Heart left ventricle (tissue), 16 donors: Measurements from ENCODE around the gene SMARCD3. TPM values are rescaled to one million over a fixed set of nuclear protein-coding genes. Genes with fewer than 3 reads are reported as not detected.
A peak's percentile ranks its signal among the peaks of the same experiment; 100 is the strongest.

Source experiments
- ATAC-seq, 4 donors: fragments of 200-7000 bp; cut with Tn5 transposase; one replicate each; pipeline ENCODE4 v1.9.1; 2020 to 2022; ENCODE audit warnings: moderate library complexity in 4 of 4, mild to moderate bottlenecking in 3 of 4, moderate number of reproducible peaks in 1 of 4
- DNase-seq, 5 donors: peaks; one replicate each; pipeline ENCODE4 v3.0.0-alpha.2; 2020
- H3K27ac ChIP-seq, 12 donors: fragments of 200-600 bp; sonication (generic) in 4 of 12; one replicate each; pipeline versions ENCODE4 v1.5.0 to v1.8.0; 2016 to 2022; ENCODE audit warnings: mild to moderate bottlenecking in 2 of 12
- H3K27me3 ChIP-seq, 9 donors: fragments of 200-600 bp; sonication (generic) in 2 of 9; one replicate each; pipeline versions ENCODE4 v1.5.1 to v1.8.0; 2016 to 2022; ENCODE audit warnings: mild to moderate bottlenecking in 3 of 9
- H3K36me3 ChIP-seq, 9 donors: fragments of 200-600 bp; sonication (generic) in 2 of 9; one replicate each; pipeline versions ENCODE4 v1.5.0 to v1.8.0; 2018 to 2022; ENCODE audit warnings: mild to moderate bottlenecking in 2 of 9
- H3K4me1 ChIP-seq, 12 donors: fragments of 200-600 bp; sonication (generic) in 4 of 12; one replicate each; pipeline versions ENCODE4 v1.5.0 to v1.8.0; 2016 to 2022; ENCODE audit warnings: mild to moderate bottlenecking in 3 of 12
- H3K4me3 ChIP-seq, 12 donors: fragments of 200-600 bp; sonication (generic) in 4 of 12; one replicate each; pipeline versions ENCODE4 v1.5.0 to v1.8.0; 2017 to 2022; ENCODE audit warnings: mild to moderate bottlenecking in 9 of 12, moderate library complexity in 4 of 12
- H3K9me3 ChIP-seq, 12 donors: fragments of 200-600 bp; sonication (generic) in 4 of 12; one replicate each; pipeline versions ENCODE4 v1.5.0 to v1.8.0; 2016 to 2022; ENCODE audit warnings: mild to moderate bottlenecking in 1 of 12
- CTCF ChIP-seq, 12 donors: fragments of 200-600 bp; sonication (generic) in 4 of 12; IDR thresholded peaks; one replicate each; pipeline versions ENCODE4 v1.5.0 to v1.8.0; 2018 to 2022; ENCODE audit warnings: antibody characterized with exemption in 12 of 12, mild to moderate bottlenecking in 5 of 12
- POLR2A ChIP-seq, 2 donors: fragments of 450-650 bp; IDR thresholded peaks; one replicate each; pipeline ENCODE4 v1.6.1; 2017; ENCODE audit warnings: antibody characterized with exemption in 2 of 2, mild to moderate bottlenecking in 2 of 2, moderate library complexity in 2 of 2
- WGBS, 4 donors: extraction: QIAGEN DNeasy Blood & Tissue Kit in 2 of 4; methylation state at CpG; one replicate each; pipeline versions ENCODE4 v1.1.5 to v1.1.7; 2013 to 2018; 5-methylcytosine and 5-hydroxymethylcytosine counted together
- intact Hi-C, 10 donors: fragments of 100-400 bp; cut with DNase I; formaldehyde crosslinking; loops; one replicate each; pipeline versions ENCODE4 v1.11.1 to v1.14.2; 2022
- polyA plus RNA-seq, 2 donors: library from polyadenylated mRNA; stranded (reverse); fragments of 200-250 nt; gene quantifications; one replicate each; pipeline ENCODE4 v1.2.3, GENCODE V29; 2013
- total RNA-seq, 9 donors: library from RNA; depleted of rRNA in 2 of 9; stranded (reverse); fragments of >200 nt in 2 of 9; fragmentation: NEBNext Ultra II Directional in 3 of 9; extraction: Animal tissue kit (Norgen Biotek cat#: 25700) in 3 of 9; gene quantifications; one replicate each; pipeline versions ENCODE4 v1.1.0 to v1.2.4, GENCODE V29; 2016 to 2023
- donor health status: ischemic (EF 13 %, LVEDD 7.1; RV severe dilation, severe dysfunction).
- donor health status: healthy with polysubstance abuse.
- donor health status: DM: no; HTN: yes; CAD: no.
- donor health status: DM: no; HTN: no; CAD: no.
- donor health status: ischemic (EF 25% LVEDD 6.9; RV normal size, moderate dysfunction).
- donor health status: ischemic (EF 25% LVEDD 5.7; RV mildly dilated, moderate dysfunction).
- donor health status: healthy.
- donor health status: DM: yes; HTN: yes; CAD: no.
- donor health status: ischemic (EF 35%, LVEDD 5.7; RV mildly dilated, moderate dysfunction).
- donor health status: nonischemic (EF 11% LVEDD 7.7; RV severe dilation, severe dysfunction).
- donor health status: DM: yes; HTN: yes; CAD: no.
- donor health status: PGD.
- donor health status: ischemic (EF 29% LVEDD 5.4; RV normal size, mild dysfunction).
- donor health status: nonischemic (EF 23%, LVEDD 6.1; RV moderate dilation, normal function).

SMARCD3 gene
- total and polyA plus RNA-seq, 11 donors: 59.7 to 108 (median 92.2) TPM

DNA sequence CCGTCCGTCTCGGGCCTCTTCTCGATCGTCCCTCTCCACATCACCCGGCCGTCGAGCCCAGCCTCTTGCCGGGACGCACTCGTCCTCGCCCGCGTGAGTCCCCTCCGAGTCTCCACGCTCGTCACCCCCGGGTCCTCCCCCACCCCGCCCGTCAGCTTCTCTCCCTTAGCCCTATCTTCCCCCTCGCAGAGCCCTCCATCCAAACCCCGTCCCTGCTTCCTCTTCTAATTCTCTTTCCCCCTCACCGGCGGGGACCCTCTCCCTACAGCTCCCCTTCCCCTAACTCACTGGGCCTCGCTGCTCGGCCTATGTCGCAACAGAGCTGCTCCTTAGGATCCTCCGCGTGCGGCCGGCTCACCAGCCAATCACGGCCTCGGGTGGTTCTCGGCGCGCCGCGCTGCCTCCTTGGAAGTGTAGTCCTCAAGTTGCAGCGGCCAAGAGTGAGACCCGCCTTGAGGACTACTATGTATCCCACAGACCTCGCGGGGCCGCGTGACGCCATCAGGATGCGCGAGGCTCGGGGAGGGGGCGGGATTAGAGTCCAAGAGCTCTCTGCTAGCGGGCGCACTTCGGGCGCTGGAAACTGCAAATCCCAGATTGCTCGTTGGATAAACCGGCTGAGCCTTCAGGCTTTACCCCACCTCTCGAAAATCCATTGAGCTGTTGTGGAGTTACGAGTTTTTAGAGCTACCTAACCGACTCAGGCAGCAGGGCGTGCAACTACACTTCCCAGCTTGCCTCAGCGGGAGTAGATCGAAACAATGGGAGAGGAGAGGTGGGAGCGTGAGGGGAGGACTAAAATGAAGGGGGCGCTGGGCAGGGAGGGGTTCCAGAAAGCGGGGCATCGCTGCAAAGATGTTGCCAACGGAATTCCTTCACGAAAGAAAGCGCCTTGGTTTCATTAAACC, 21.4 kb downstream of the SMARCD3 start, which contains the start of gene ABCF2:
Gene ABCF2, minus strand, starts transcription at position 331 of the 908 bp plus-strand sequence. CDS start 747 bp downstream, outside the sequence.
- peak in 1 of 12 donors; percentile 10 for TF ChIP-seq CTCF (IDR thresholded peaks at IDR 0.05)
- no peak for TF ChIP-seq POLR2A (IDR thresholded peaks at IDR 0.05)
- intact Hi-C loops: loop anchor here in 1 of 10 donors (10.0 kb wide), 1 partner anchor 172 kb away; the partner anchor contains the start of genes CDK5 and SLC4A2
- Histone ChIP-seq H3K4me3 (peak within 1 kb of the TSS; percentile 76 to 99 (median 89)), H3K27ac (peak within 1 kb of the TSS in 11 of 12 donors; percentile 69 to 87 (median 81)), H3K27me3 (no peaks in the 10 kb centered on the region), H3K36me3 (peaks cover 0 to 35% (median 29%) of the 10 kb centered on the region in 9 donors), H3K9me3 (no peaks in the 10 kb centered on the region), H3K4me1 (peaks cover 3 to 39% (median 27%) of the 10 kb centered on the region in 12 donors)
- DNase-seq (peak; percentile 98 to 99 (median 99)), ATAC-seq (peak; percentile 99 to 100 (median 99))
- WGBS, 4 donors: 0 to 1% (median 1%) methylated on average over 54 to 68 of the region's 68 CpGs

GRCh38 chr7:151226560-151226874, 22.0 kb downstream of the SMARCD3 start:
- ATAC-seq (peak in 3 of 4 donors; percentile 0 to 5 (median 2)), DNase-seq (no peak)
- intact Hi-C loops: loop anchor here in 1 of 10 donors (10.0 kb wide), 1 partner anchor 172 kb away; the partner anchor contains the start of genes CDK5 and SLC4A2

GRCh38 chr7:151225948-151226510, 22.5 kb downstream of the SMARCD3 start:
- ATAC-seq (no peak), DNase-seq (no peak)
- WGBS, 4 donors: 56 to 64% (median 61%) methylated on average over 8 of the region's 8 CpGs
- H3K36me3 ChIP-seq: peaks cover 0 to 46% (median 40%) of the 10 kb centered on the region in 9 donors
- peak overlapping the region in 4 of 12 donors; percentile 69 to 87 (median 78) for H3K27ac ChIP-seq
- intact Hi-C loops: loop anchor here in 1 of 10 donors (10.0 kb wide), 1 partner anchor 171 kb away; the partner anchor contains the start of genes CDK5 and SLC4A2
- no peaks in the 10 kb centered on the region for H3K27me3 ChIP-seq
- TF ChIP-seq CTCF (IDR thresholded peaks at IDR 0.05) (no peak), POLR2A (IDR thresholded peaks at IDR 0.05) (no peak)
- no peaks in the 10 kb centered on the region for H3K9me3 ChIP-seq
- H3K4me1 ChIP-seq: peaks cover 3 to 30% (median 20%) of the 10 kb centered on the region in 12 donors
- peak overlapping the region; percentile 76 to 99 (median 89) for H3K4me3 ChIP-seq

More at GRCh38 chr7:151226560-151226874, 22.0 kb downstream of the SMARCD3 start:
- Histone ChIP-seq H3K36me3 (peaks cover 0 to 41% (median 35%) of the 10 kb centered on the region in 9 donors), H3K27ac (peak overlapping the region in 11 of 12 donors; percentile 23 to 87 (median 79)), H3K27me3 (no peaks in the 10 kb centered on the region), H3K4me3 (peak overlapping the region; percentile 76 to 99 (median 89)), H3K4me1 (peaks cover 3 to 35% (median 22%) of the 10 kb centered on the region in 12 donors), H3K9me3 (no peaks in the 10 kb centered on the region)
- WGBS, 4 donors: 1 to 2% (median 1%) methylated on average over 15 of the region's 15 CpGs
- TF ChIP-seq POLR2A (IDR thresholded peaks at IDR 0.05): no peak

DNA sequence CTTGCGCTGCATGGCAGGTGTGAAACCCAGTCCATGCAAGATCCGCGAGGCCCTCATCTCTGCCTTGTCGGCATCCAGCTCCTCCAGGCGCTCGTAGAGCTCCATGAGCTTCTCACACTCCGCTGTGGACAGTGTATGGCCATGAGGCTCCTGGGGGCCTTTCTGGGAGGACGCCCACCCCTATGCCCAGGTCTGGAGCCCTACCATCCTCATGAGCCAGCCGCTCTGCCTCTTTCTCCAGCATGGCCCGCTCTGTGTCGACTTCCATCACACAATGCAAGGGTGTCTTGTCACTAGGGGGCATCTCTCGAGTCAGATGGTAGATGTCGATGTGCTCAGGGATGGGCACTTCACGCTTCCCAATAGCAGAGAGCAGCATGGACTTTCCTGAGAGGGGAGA, 24.8 kb downstream of the SMARCD3 start:
- H3K27ac ChIP-seq: no peak overlapping the region
- intact Hi-C loops: loop anchor here in 1 of 10 donors (10.0 kb wide), 1 partner anchor 169 kb away; the partner anchor contains the start of genes CDK5 and SLC4A2

More for the DNA sequence above, 24.8 kb downstream of the SMARCD3 start:
- no peak for ATAC-seq
- H3K36me3 ChIP-seq: peaks cover 0 to 69% (median 63%) of the 10 kb centered on the region in 9 donors
- H3K9me3 ChIP-seq: no peaks in the 10 kb centered on the region
- DNase-seq: no peak
- H3K4me3 ChIP-seq: no peak overlapping the region
- TF ChIP-seq CTCF (IDR thresholded peaks at IDR 0.05) (no peak), POLR2A (IDR thresholded peaks at IDR 0.05) (no peak)
- WGBS, 4 donors: 90 to 93% (median 91%) methylated on average over 8 to 14 of the region's 14 CpGs
- H3K27me3 ChIP-seq: no peaks in the 10 kb centered on the region
- peaks cover 3 to 26% (median 20%) of the 10 kb centered on the region in 12 donors for H3K4me1 ChIP-seq
